BE2C (cell line): ENCODE results near the gene CCM2L.

Source experiments
- DNase-seq: peaks from one replicate; pipeline ENCODE4 v3.0.0-alpha.2; 2020
- H3K27me3 ChIP-seq: fragments of 250-450 bp; sonication (Bioruptor Pico); 2 replicates; pipeline ENCODE4 v1.5.1; 2020; ENCODE audit warnings: mild to moderate bottlenecking
- H3K36me3 ChIP-seq: fragments of 250-450 bp; sonication (Bioruptor Pico); 2 replicates; pipeline ENCODE4 v1.5.1; 2020; ENCODE audit warnings: mild to moderate bottlenecking
- H3K4me1 ChIP-seq: fragments of 250-450 bp; sonication (Bioruptor Pico); 2 replicates; pipeline ENCODE4 v1.5.1; 2020
- H3K4me3 ChIP-seq: 2 replicates; pipeline ENCODE4 v1.5.1; 2011; ENCODE audit warnings: low read depth, low read length
- H3K9me3 ChIP-seq: fragments of 250-450 bp; sonication (Bioruptor Pico); 2 replicates; pipeline ENCODE4 v1.5.1; 2020
- CTCF ChIP-seq: IDR thresholded peaks from 2 replicates; pipeline ENCODE4 v1.5.1; 2012; ENCODE audit warnings: mild to moderate bottlenecking, low read depth, low read length

Gene CCM2L

GRCh38 chr20:32077190-32077589 lies 67.0 kb downstream of the CCM2L start:
- no peaks in the 10 kb centered on the region for H3K9me3 ChIP-seq
- no peak for TF ChIP-seq CTCF
- H3K4me3 ChIP-seq: no peak overlapping the region
- peaks cover 5% of the 10 kb centered on the region for H3K27me3 ChIP-seq
- no peaks in the 10 kb centered on the region for H3K36me3 ChIP-seq
- no peak for DNase-seq
- H3K4me1 ChIP-seq: no peaks in the 10 kb centered on the region

GRCh38 chr20:32078322-32078721 lies 68.1 kb downstream of the CCM2L start:
- no peak for TF ChIP-seq CTCF
- H3K9me3 ChIP-seq: no peaks in the 10 kb centered on the region
- H3K36me3 ChIP-seq: no peaks in the 10 kb centered on the region
- H3K4me3 ChIP-seq: no peak overlapping the region
- DNase-seq: no peak
- peaks cover 12% of the 10 kb centered on the region for H3K27me3 ChIP-seq
- H3K4me1 ChIP-seq: no peaks in the 10 kb centered on the region

- Histone ChIP-seq H3K36me3 (no peaks in the 10 kb centered on the region), H3K4me3 (no peak overlapping the region), H3K9me3 (no peaks in the 10 kb centered on the region), H3K27me3 (peaks cover 16% of the 10 kb centered on the region), H3K4me1 (no peaks in the 10 kb centered on the region)
- TF ChIP-seq CTCF: no peak
- DNase-seq: no peak
These were observed 68.6 kb downstream of the CCM2L start for GRCh38 chr20:32078791-32079190.

- no peak for DNase-seq
- H3K27me3 ChIP-seq: peaks cover 18% of the 10 kb centered on the region
- no peaks in the 10 kb centered on the region for H3K4me1 ChIP-seq
- no peak overlapping the region for H3K4me3 ChIP-seq
- TF ChIP-seq CTCF: no peak
- no peaks in the 10 kb centered on the region for H3K36me3 ChIP-seq
- no peaks in the 10 kb centered on the region for H3K9me3 ChIP-seq
These were observed 69.4 kb downstream of the CCM2L start for GRCh38 chr20:32079655-32080109.

GRCh38 chr20:32080783-32081182 lies 70.5 kb downstream of the CCM2L start:
- H3K27me3 ChIP-seq: peaks cover 18% of the 10 kb centered on the region

More at GRCh38 chr20:32080783-32081182, 70.5 kb downstream of the CCM2L start:
- no peak for DNase-seq
- H3K4me1 ChIP-seq: no peaks in the 10 kb centered on the region
- H3K36me3 ChIP-seq: no peaks in the 10 kb centered on the region
- TF ChIP-seq CTCF: no peak
- H3K9me3 ChIP-seq: no peaks in the 10 kb centered on the region
- no peak overlapping the region for H3K4me3 ChIP-seq
